HFFc6 (cell line): ENCODE results near the gene MORC2. TPM values are rescaled to one million over a fixed set of nuclear protein-coding genes. Genes with fewer than 3 reads are reported as not detected.

Source experiments
- DNase-seq: peaks from one replicate; pipeline ENCODE4 v3.0.0-alpha.2; 2018
- H3K27ac Mint-ChIP-seq: 2 replicates; pipeline ENCODE4 v1.8.0; 2020; ENCODE audit warnings: mild to moderate bottlenecking, mixed read lengths
- H3K27me3 Mint-ChIP-seq: 2 replicates; pipeline ENCODE4 v1.8.0; 2021; ENCODE audit warnings: mild to moderate bottlenecking, moderate library complexity, mixed read lengths; ENCODE audit not compliant: insufficient read depth
- H3K36me3 Mint-ChIP-seq: 2 replicates; pipeline ENCODE4 v1.8.0; 2021; ENCODE audit warnings: low read depth, mixed read lengths
- H3K4me1 Mint-ChIP-seq: 2 replicates; pipeline ENCODE4 v1.8.0; 2020; ENCODE audit warnings: low read depth, mixed read lengths
- H3K4me3 Mint-ChIP-seq: 2 replicates; pipeline ENCODE4 v1.8.0; 2020; ENCODE audit warnings: mild to moderate bottlenecking, moderate library complexity, mixed read lengths
- H3K9me3 Mint-ChIP-seq: 2 replicates; pipeline ENCODE4 v1.8.0; 2020; ENCODE audit warnings: mild to moderate bottlenecking, mixed read lengths
- CTCF ChIP-seq: fragments of 200-600 bp; sonication (generic); IDR thresholded peaks from 2 replicates; pipeline ENCODE4 v1.5.0; 2021; ENCODE audit warnings: antibody characterized with exemption, mild to moderate bottlenecking
- total RNA-seq, 6 experiments: library from RNA; stranded (reverse); fragmentation: NEBNext Ultra II Directional; extraction: Animal tissue kit (Norgen Biotek cat#: 25700); gene quantifications; 2 replicates in 1 of 6; 3 replicates in 5 of 6; pipeline ENCODE4 v1.2.3, GENCODE V29; 2021

MORC2 gene
- total RNA-seq, 6 experiments from 2014 or later: 22.0 to 30.5 (median 24.5) TPM

- TF ChIP-seq CTCF: 0 out of 2 replicates have a peak, but pooled peaks have one; percentile 12
- Mint-ChIP-seq H3K9me3 (no peaks in the 10 kb centered on the region), H3K36me3 (peaks cover 14% of the 10 kb centered on the region), H3K27me3 (no peaks in the 10 kb centered on the region), H3K4me1 (no peaks in the 10 kb centered on the region), H3K4me3 (no peak overlapping the region), H3K27ac (no peak overlapping the region)
- no peak for DNase-seq
Measured at GRCh38 chr22:30949934-30950660, 18.5 kb downstream of the MORC2 start.

GRCh38 chr22:30948930-30949342 lies 19.6 kb downstream of the MORC2 start:
- Mint-ChIP-seq H3K27ac (peak overlapping the region; percentile 64), H3K4me3 (no peak overlapping the region), H3K27me3 (no peaks in the 10 kb centered on the region), H3K4me1 (no peaks in the 10 kb centered on the region), H3K9me3 (no peaks in the 10 kb centered on the region), H3K36me3 (peaks cover 23% of the 10 kb centered on the region)
- peak; percentile 26 for DNase-seq
- peak; percentile 40; the same call in 1 of the 2 replicates for TF ChIP-seq CTCF

- Mint-ChIP-seq H3K27me3 (no peaks in the 10 kb centered on the region), H3K27ac (no peak overlapping the region), H3K4me1 (no peaks in the 10 kb centered on the region), H3K4me3 (no peak overlapping the region), H3K9me3 (no peaks in the 10 kb centered on the region), H3K36me3 (peaks cover 25% of the 10 kb centered on the region)
- peak; percentile 77 for TF ChIP-seq CTCF
- DNase-seq: peak; percentile 58
Measured at GRCh38 chr22:30947816-30948454, 20.6 kb downstream of the MORC2 start.

GRCh38 chr22:30947173-30947815 lies 21.3 kb downstream of the MORC2 start:
- Mint-ChIP-seq H3K27me3 (no peaks in the 10 kb centered on the region), H3K4me1 (no peaks in the 10 kb centered on the region), H3K9me3 (no peaks in the 10 kb centered on the region), H3K27ac (no peak overlapping the region), H3K36me3 (peaks cover 25% of the 10 kb centered on the region), H3K4me3 (no peak overlapping the region)
- no peak for DNase-seq
- no peak for TF ChIP-seq CTCF

- TF ChIP-seq CTCF: no peak
- DNase-seq: no peak
- H3K27me3 Mint-ChIP-seq: no peaks in the 10 kb centered on the region
- H3K4me3 Mint-ChIP-seq: no peak overlapping the region
- H3K4me1 Mint-ChIP-seq: no peaks in the 10 kb centered on the region
- peaks cover 30% of the 10 kb centered on the region for H3K36me3 Mint-ChIP-seq
- no peaks in the 10 kb centered on the region for H3K9me3 Mint-ChIP-seq
- no peak overlapping the region for H3K27ac Mint-ChIP-seq
Measured at GRCh38 chr22:30946354-30946753, 22.2 kb downstream of the MORC2 start.
